AG09319 (cell line): ENCODE data around the gene NLN.

Experiments used
- DNase-seq: peaks from one replicate; pipeline ENCODE4 v3.0.0-alpha.2; 2010; ENCODE audit warnings: low read depth; ENCODE audit errors: extremely low read depth
- TF ChIP-seq, protein P1 (sequence below): IDR thresholded peaks from 2 replicates; pipeline ENCODE4 v1.5.1; 2011; ENCODE audit warnings: low read depth, mild to moderate bottlenecking, inconsistent platforms, low read length, moderate library complexity

Gene NLN

DNA sequence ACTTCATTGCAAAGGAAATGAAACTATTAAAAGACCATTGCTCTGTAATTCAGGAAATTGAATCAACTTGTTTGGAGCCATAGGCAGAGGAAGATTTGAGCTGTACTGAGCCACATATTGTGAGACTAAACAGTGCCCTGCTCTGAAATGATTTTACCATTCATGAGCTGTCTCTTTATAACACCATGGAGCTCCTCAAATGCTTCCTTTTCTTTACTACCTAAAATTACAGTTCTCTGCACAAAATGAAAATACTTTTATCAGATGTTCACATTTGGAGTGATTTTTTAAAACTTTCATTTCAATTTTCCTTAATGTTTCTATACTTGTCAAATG lies 97.9 kb downstream of the NLN start:
- no peak for DNase-seq
- TF ChIP-seq, protein P1, sequence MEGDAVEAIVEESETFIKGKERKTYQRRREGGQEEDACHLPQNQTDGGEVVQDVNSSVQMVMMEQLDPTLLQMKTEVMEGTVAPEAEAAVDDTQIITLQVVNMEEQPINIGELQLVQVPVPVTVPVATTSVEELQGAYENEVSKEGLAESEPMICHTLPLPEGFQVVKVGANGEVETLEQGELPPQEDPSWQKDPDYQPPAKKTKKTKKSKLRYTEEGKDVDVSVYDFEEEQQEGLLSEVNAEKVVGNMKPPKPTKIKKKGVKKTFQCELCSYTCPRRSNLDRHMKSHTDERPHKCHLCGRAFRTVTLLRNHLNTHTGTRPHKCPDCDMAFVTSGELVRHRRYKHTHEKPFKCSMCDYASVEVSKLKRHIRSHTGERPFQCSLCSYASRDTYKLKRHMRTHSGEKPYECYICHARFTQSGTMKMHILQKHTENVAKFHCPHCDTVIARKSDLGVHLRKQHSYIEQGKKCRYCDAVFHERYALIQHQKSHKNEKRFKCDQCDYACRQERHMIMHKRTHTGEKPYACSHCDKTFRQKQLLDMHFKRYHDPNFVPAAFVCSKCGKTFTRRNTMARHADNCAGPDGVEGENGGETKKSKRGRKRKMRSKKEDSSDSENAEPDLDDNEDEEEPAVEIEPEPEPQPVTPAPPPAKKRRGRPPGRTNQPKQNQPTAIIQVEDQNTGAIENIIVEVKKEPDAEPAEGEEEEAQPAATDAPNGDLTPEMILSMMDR, result no peak

DNA sequence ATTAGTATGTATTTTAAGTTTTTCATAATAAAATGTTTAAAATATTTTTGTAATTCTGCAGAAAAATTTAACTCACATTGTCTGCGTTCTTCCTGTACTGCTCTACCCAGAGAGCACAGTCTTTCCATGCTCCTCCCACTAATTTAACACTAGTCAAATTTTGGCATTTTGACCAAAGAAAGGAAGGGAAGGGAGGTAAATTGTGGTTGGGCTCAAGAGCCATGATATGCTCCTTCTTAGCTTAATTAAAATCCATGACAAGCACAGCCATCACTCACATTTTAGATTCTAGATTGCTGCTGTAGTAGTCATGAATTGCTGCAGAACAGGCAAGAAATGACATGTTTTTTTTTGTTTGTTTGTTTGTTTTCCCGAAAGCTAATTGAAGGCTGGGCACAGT lies 98.4 kb downstream of the NLN start:
- TF ChIP-seq, protein P1, result no peak
- DNase-seq, result no peak

DNA sequence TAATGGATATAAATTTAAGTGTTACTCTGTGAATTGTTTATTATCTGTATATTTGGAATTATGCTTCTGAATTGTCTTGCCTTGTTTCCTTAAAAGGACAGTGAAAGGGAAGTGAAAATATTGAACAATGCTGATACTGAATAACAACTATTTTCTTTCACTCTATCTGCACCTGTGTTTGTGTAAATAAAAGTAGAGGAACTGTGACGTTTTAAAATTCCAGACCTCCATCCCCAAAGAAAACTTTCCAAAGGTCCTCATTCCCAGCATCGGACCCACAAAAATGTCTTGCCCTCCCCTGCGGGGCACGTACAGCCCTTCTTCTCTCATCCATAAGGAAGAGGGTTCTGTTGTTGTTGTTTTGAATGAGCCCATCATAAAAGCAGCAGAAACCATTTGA lies 100.0 kb downstream of the NLN start:
- no peak for DNase-seq
- TF ChIP-seq, protein P1, result no peak

DNA sequence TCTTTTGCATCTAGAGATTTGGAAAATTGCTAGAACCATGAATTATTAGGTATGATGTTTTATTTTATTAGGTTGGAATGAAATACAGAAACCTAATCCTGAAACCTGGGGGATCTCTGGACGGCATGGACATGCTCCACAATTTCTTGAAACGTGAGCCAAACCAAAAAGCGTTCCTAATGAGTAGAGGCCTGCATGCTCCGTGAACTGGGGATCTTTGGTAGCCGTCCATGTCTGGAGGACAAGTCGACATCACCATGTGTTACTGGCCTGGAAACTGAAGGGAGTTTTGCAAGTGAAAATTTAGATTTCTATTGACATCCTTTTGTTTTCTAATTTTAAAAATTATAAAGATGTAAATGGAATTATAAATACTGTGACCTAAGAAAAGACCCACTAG lies 100.7 kb downstream of the NLN start:
- no peak for DNase-seq
- TF ChIP-seq, protein P1, result no peak

DNA sequence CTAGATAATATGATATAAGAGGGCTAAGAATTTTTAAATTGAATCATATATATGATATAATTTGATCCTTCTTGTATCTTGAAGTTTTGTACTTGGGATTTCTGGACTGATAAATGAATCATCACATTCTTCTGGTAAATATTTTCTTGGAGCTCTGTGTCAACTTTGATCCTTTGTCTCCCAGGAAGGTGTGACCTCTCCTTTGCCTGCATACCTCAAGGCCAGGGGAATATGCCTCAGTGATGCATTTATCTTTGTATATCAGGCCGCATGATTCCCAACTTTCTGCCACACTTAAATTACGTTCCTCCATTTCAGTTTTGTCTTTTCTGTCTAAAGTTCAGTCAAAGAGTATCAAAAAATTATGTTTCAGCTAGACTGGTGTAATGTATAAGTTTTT lies 101.2 kb downstream of the NLN start:
- TF ChIP-seq, protein P1, result no peak
- no peak for DNase-seq

DNA sequence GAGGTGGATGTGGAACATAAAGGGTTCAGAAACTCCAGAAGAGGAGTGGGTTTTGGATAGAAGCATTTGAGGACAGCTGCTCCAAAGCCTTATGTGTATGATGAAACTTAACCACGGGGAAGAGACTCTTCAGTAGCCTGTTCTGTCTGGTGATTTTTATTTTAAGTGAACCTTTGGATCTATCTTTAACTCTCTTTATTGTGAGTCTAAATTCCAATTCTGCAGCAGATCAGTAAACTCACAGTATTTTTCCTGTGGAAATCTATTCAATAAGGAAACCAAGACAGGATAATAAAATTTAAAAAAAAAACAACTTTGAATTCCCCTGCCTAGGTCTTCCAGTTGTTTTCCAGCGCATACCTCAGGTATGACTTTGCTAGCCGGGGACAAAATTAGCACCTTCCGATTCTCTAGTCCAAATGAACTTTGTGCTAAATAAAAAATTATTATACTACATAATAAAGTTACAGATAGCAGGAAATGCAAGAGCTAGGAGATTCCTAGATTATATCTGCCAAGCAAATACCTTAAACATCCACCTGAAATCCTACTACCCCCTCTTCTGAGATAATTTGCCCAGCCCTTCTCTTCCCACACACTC lies 101.9 kb downstream of the NLN start:
- TF ChIP-seq, protein P1, result no peak
- no peak for DNase-seq

DNA sequence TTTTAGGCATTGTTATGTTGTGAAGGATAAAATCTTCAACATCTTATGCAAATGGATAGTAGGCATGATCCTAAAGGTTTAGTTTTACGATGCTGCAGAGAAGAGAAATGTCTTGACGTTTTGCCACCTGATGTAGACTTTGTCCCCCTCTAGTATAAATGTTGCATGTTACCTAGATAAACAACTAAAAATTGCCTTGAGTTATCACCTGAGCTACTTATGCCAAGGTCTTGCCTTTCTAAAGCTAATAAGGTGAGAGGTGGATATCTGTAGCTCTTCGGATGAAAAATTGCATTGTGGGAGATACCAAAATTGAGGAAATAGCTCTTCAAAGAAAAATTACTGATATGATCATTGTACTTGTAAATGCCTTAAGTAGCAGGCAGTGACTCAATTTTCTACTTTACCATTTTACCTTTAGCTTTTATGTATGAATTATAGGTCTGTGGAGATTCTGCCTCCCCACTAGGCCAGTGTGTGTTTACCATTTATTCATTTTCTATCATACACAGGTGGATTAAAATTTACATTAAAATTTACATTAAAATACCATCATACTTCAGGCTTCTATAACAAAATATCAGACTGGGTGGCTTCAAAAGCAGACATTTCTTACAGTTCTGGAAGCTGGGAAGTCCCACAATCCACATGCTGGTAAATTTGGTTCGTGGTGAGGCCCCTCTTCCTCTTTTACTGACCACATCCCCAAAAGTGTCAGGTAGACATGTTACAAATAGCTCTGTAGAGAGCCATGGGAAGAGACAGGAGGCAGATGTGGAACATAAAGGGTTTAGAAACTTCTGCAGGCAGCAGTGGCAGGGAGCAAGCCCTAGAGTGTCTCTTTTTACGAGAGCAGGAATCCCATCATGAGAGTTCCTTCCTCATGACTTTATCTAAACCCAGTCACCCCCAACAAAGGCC lies 103.7 kb downstream of the NLN start:
- DNase-seq, result no peak

More for the DNA sequence above, 103.7 kb downstream of the NLN start:
- TF ChIP-seq, protein P1, result no peak
